C4-2B (cell line): ENCODE results near the gene AWAT2.

ENCODE experiments used
- ZFX ChIP-seq: fragments of 450-650 bp; IDR thresholded peaks from 2 replicates; pipeline ENCODE4 v1.6.1; 2017
- TF ChIP-seq, protein P1 (sequence below): fragments of 450-650 bp; conservative IDR thresholded peaks from 2 replicates; pipeline ENCODE4 v1.5.1; 2017; ENCODE audit warnings: mild to moderate bottlenecking

DNA sequence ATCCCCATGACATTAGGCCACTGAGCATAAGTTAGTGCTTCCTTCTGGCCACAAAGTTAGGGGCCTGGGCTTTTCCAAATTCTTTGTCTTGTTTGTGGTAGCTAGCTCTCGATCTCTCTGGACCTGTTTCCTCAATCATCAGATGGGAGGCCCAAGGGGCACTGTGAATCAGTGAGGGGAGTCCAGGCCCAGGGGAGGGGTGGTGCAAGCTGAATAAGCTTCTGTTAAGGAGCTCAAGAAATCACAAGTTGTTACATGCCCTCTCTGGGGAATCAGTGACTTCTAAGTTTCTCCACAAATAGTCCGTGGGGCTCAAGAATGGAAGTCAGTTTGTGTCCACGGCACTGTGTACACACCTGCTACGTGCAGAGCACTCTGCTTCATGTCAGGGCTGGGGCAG is 15.1 kb downstream of the AWAT2 start:
- TF ChIP-seq, protein P1, sequence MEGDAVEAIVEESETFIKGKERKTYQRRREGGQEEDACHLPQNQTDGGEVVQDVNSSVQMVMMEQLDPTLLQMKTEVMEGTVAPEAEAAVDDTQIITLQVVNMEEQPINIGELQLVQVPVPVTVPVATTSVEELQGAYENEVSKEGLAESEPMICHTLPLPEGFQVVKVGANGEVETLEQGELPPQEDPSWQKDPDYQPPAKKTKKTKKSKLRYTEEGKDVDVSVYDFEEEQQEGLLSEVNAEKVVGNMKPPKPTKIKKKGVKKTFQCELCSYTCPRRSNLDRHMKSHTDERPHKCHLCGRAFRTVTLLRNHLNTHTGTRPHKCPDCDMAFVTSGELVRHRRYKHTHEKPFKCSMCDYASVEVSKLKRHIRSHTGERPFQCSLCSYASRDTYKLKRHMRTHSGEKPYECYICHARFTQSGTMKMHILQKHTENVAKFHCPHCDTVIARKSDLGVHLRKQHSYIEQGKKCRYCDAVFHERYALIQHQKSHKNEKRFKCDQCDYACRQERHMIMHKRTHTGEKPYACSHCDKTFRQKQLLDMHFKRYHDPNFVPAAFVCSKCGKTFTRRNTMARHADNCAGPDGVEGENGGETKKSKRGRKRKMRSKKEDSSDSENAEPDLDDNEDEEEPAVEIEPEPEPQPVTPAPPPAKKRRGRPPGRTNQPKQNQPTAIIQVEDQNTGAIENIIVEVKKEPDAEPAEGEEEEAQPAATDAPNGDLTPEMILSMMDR: no peak
- TF ChIP-seq ZFX: no peak
